Loucy (cell line): Measurements from ENCODE around the gene NAALADL2.

Experiments used
- H2AFZ ChIP-seq: fragments of 200-600 bp; sonication (generic); 2 replicates; pipeline ENCODE4 v1.6.0; 2016; ENCODE audit warnings: antibody characterized with exemption, mild to moderate bottlenecking, low read length, moderate library complexity
- H3F3A ChIP-seq: fragments of 200-600 bp; 2 replicates; pipeline ENCODE4 v1.6.0; 2016; ENCODE audit warnings: antibody characterized with exemption, low read depth, mild to moderate bottlenecking
- H3K27me3 ChIP-seq: fragments of 200-600 bp; sonication (generic); 2 replicates; pipeline ENCODE4 v1.6.1; 2014; ENCODE audit warnings: low read length, mild to moderate bottlenecking; ENCODE audit not compliant: insufficient read depth, poor library complexity, severe bottlenecking
- H3K36me3 ChIP-seq: fragments of 200-600 bp; sonication (generic); 2 replicates; pipeline ENCODE4 v1.6.1; 2016; ENCODE audit warnings: low read length; ENCODE audit not compliant: insufficient read depth
- H3K4me1 ChIP-seq: fragments of 200-600 bp; sonication (generic); 2 replicates; pipeline ENCODE4 v1.5.1; 2014; ENCODE audit warnings: low read length, mild to moderate bottlenecking; ENCODE audit not compliant: insufficient read depth, poor library complexity, severe bottlenecking
- H3K4me2 ChIP-seq: fragments of 200-600 bp; sonication (generic); 2 replicates; pipeline ENCODE4 v1.6.0; 2014; ENCODE audit warnings: antibody characterized with exemption, low read length, low read depth, mild to moderate bottlenecking; ENCODE audit not compliant: poor library complexity, severe bottlenecking
- H3K4me3 ChIP-seq: fragments of 200-600 bp; sonication (generic); 2 replicates; pipeline ENCODE4 v1.5.1; 2014; ENCODE audit warnings: low read length, mild to moderate bottlenecking, mixed read lengths; ENCODE audit not compliant: poor library complexity, severe bottlenecking
- H3K79me2 ChIP-seq: fragments of 200-600 bp; sonication (generic); 2 replicates; pipeline ENCODE4 v1.6.1; 2014; ENCODE audit warnings: low read length; ENCODE audit not compliant: insufficient read depth
- H3K9ac ChIP-seq: fragments of 200-600 bp; sonication (generic); 2 replicates; pipeline ENCODE4 v1.6.0; 2014; ENCODE audit warnings: mild to moderate bottlenecking, low read depth, low read length, moderate library complexity; ENCODE audit not compliant: poor library complexity, severe bottlenecking
- H3K9me2 ChIP-seq: fragments of 200-600 bp; sonication (generic); replicated peaks from 2 replicates; pipeline ENCODE4 v1.6.1; 2016; ENCODE audit warnings: low read depth, low read length, mixed read lengths
- H3K9me3 ChIP-seq: fragments of 200-600 bp; sonication (generic); 2 replicates; pipeline ENCODE4 v1.6.1; 2014; ENCODE audit warnings: mild to moderate bottlenecking, antibody characterized with exemption, low read length, low read depth; ENCODE audit not compliant: insufficient read depth
- H4K20me1 ChIP-seq: fragments of 200-600 bp; sonication (generic); 2 replicates; pipeline ENCODE4 v1.6.0; 2014; ENCODE audit warnings: antibody characterized with exemption, low read length, mild to moderate bottlenecking; ENCODE audit not compliant: insufficient read depth, poor library complexity, severe bottlenecking
- CTCF ChIP-seq: fragments of 200-600 bp; sonication (generic); conservative IDR thresholded peaks from 2 replicates; pipeline ENCODE4 v1.5.1; 2014; ENCODE audit warnings: mild to moderate bottlenecking, antibody characterized with exemption, low read length
- EZH2phosphoT487 ChIP-seq: fragments of 200-600 bp; IDR thresholded peaks from 2 replicates; pipeline ENCODE4 v1.6.1; 2018; ENCODE audit warnings: antibody characterized with exemption, mild to moderate bottlenecking, moderate library complexity, borderline replicate concordance

The NAALADL2 gene

GRCh38 chr3:174822320-174822719 is 36.8 kb upstream of the NAALADL2 start:
- Histone ChIP-seq H4K20me1 (no peaks in the 10 kb centered on the region), H2AFZ (no peak overlapping the region), H3K4me2 (no peak overlapping the region), H3K9ac (no peak overlapping the region), H3K4me1 (no peaks in the 10 kb centered on the region), H3K27me3 (no peaks in the 10 kb centered on the region), H3K9me3 (no peaks in the 10 kb centered on the region), H3K79me2 (no peaks in the 10 kb centered on the region), H3F3A (no peaks in the 10 kb centered on the region), H3K36me3 (no peaks in the 10 kb centered on the region), H3K4me3 (no peak overlapping the region), H3K9me2 (no peaks in the 10 kb centered on the region)
- TF ChIP-seq EZH2phosphoT487 (no peak), CTCF (no peak)

- Histone ChIP-seq H3K9ac (no peak overlapping the region), H3F3A (no peaks in the 10 kb centered on the region), H3K9me2 (no peaks in the 10 kb centered on the region), H3K9me3 (no peaks in the 10 kb centered on the region), H3K36me3 (no peaks in the 10 kb centered on the region), H3K27me3 (no peaks in the 10 kb centered on the region), H3K4me3 (no peak overlapping the region), H3K4me1 (no peaks in the 10 kb centered on the region), H3K79me2 (no peaks in the 10 kb centered on the region), H4K20me1 (no peaks in the 10 kb centered on the region), H3K4me2 (no peak overlapping the region), H2AFZ (no peak overlapping the region)
- no peak for TF ChIP-seq CTCF
- no peak for TF ChIP-seq EZH2phosphoT487
These were observed 33.1 kb upstream of the NAALADL2 start for GRCh38 chr3:174826069-174826468.

GRCh38 chr3:174844746-174845145 is 14.4 kb upstream of the NAALADL2 start:
- Histone ChIP-seq H3F3A (no peaks in the 10 kb centered on the region), H4K20me1 (no peaks in the 10 kb centered on the region), H3K9me3 (no peaks in the 10 kb centered on the region), H2AFZ (no peak overlapping the region), H3K9ac (no peak overlapping the region), H3K4me2 (no peak overlapping the region), H3K79me2 (no peaks in the 10 kb centered on the region), H3K4me3 (no peak overlapping the region), H3K27me3 (no peaks in the 10 kb centered on the region), H3K4me1 (no peaks in the 10 kb centered on the region), H3K9me2 (no peaks in the 10 kb centered on the region), H3K36me3 (no peaks in the 10 kb centered on the region)
- TF ChIP-seq CTCF, result no peak
- TF ChIP-seq EZH2phosphoT487, result no peak
